Testis (tissue), 3 donors: ENCODE results near the gene ANO7. TPM values are rescaled to one million over a fixed set of nuclear protein-coding genes. Genes with fewer than 3 reads are reported as not detected.

Source experiments
- DNase-seq: peaks from one replicate; pipeline ENCODE4 v3.0.0-alpha.2; 2019
- H3K27ac ChIP-seq, 2 donors: fragments of 200-600 bp; sonication (generic); one replicate each; pipeline ENCODE4 v1.5.1; 2019
- H3K27me3 ChIP-seq: fragments of 200-600 bp; sonication (generic); one replicate; pipeline ENCODE4 v1.5.1; 2019
- H3K36me3 ChIP-seq: fragments of 200-600 bp; sonication (generic); one replicate; pipeline ENCODE4 v1.5.1; 2017; ENCODE audit warnings: low read depth; ENCODE audit errors: missing control alignments
- H3K4me1 ChIP-seq: fragments of 200-600 bp; sonication (generic); one replicate; pipeline ENCODE4 v1.5.1; 2019
- H3K4me3 ChIP-seq, 2 donors: fragments of 200-600 bp; sonication (generic); one replicate each; pipeline ENCODE4 v1.5.1; 2017 to 2019
- H3K9me3 ChIP-seq: fragments of 200-600 bp; sonication (generic); one replicate; pipeline ENCODE4 v1.5.1; 2017
- POLR2A ChIP-seq: fragments of 450-650 bp; IDR thresholded peaks from one replicate; pipeline ENCODE4 v1.6.1; 2017; ENCODE audit warnings: antibody characterized with exemption, mild to moderate bottlenecking, moderate library complexity
- WGBS, 2 donors: methylation state at CpG; one replicate each; pipeline ENCODE4 v1.1.5; 2018; 5-methylcytosine and 5-hydroxymethylcytosine counted together
- intact Hi-C: fragments of 100-400 bp; cut with DNase I; formaldehyde crosslinking; loops from one replicate; pipeline ENCODE4 v1.15.1; 2023; ENCODE audit warnings: low total_unique reads
- polyA plus RNA-seq: library from polyadenylated mRNA; stranded (reverse); fragments of 350-450 nt; fragmentation: Illumina TruSeq; extraction: RNeasy Lipid Tissue Mini Kit (QIAGEN cat#74804); gene quantifications from one replicate; pipeline ENCODE4 v1.2.3, GENCODE V29; 2014; ENCODE audit warnings: low read depth, low replicate concordance; ENCODE audit not compliant: insufficient read depth
- total RNA-seq, 2 donors: library from RNA; depleted of rRNA; stranded (reverse); fragments of >200 nt; gene quantifications; one replicate each; pipeline ENCODE4 v1.2.3, GENCODE V29; 2016
- TF ChIP-seq, protein P1 (sequence below), 3 experiments: fragments of 450-650 bp in 2 of 3; fragments of 200-600 bp in 1 of 3; sonication (generic) in 1 of 3; IDR thresholded peaks; one replicate each; pipeline ENCODE4 v1.5.1; 2016 to 2019; ENCODE audit warnings: antibody characterized with exemption in 3 of 3, mild to moderate bottlenecking in 2 of 3, moderate library complexity in 1 of 3

The ANO7 gene
- total and polyA plus RNA-seq, 3 donors from 2014 or later, result 1.2 to 2.5 (median 1.9) TPM

DNA sequence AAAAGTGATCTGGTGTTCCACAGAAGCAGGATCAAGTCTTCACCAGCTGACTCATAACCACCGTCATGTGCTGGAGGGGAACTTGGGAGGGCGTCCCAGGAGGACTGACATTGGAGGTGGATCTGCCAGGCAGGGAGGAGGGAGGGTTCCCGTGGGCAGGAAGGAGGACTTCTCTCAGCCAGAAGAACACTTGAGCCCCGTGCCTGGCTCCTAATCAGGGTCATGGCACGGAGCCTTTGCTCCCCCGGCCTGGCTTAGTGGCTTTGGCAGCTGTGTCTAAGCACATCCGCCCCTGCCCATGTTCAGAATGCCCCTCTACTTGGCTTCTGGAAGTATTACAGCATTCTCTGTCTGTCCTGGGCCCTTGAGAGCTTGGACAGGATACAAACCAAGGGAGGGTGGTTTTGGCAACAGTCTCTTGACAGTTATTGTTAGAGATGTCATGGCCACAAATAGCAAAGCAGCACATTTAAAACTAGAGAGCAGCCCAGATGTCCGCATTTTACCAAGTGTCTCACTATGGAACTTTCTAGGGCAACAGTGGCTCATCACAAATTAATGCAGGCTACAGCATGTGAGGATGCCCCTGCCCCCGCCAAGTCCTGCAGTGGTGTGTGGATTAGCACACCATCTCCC, 26.7 kb upstream of the ANO7 start:
- H3K27me3 ChIP-seq, result no peaks in the 10 kb centered on the region
- WGBS, 2 donors, result 51 to 52% methylated on average over 5 to 9 of the region's 9 CpGs
- intact Hi-C loops, result no loop called here
- H3K4me1 ChIP-seq, result peaks cover 7% of the 10 kb centered on the region
- TF ChIP-seq POLR2A, result no peak
- no peak overlapping the region for H3K4me3 ChIP-seq
- peak overlapping the region; percentile 2 to 60 for H3K27ac ChIP-seq
- no peaks in the 10 kb centered on the region for H3K36me3 ChIP-seq
- no peaks in the 10 kb centered on the region for H3K9me3 ChIP-seq
- DNase-seq, result peak; percentile 74

DNA sequence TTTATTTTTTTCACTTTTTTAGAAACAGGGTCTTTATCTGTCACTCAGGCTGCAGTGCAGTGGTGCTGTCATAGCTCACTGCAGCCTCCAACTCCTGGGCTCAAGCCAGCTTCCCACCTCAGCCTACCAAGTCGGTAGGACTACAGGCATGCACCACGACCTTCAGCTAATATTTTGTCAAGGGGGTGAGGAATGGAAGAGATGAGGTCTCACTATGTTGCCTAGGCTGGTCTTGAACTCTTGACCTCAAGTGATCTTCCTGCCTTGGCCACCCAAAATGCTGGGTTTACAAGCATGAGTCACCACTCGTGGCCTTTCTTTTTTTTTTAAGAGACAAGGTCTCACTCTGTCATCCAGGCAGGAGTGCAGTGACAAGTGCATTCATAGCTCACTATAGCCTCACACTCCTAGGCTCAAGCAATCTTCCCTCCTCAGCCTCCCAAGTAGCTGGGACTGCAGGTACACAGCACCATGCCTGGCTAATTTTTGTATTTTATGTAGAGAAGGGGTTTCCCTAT, 24.8 kb upstream of the ANO7 start:
- intact Hi-C loops, result no loop called here
- 78 to 86% methylated on average over 3 of the region's 3 CpGs for WGBS, 2 donors
- Histone ChIP-seq H3K27me3 (no peaks in the 10 kb centered on the region), H3K27ac (no peak overlapping the region), H3K9me3 (no peaks in the 10 kb centered on the region), H3K4me3 (no peak overlapping the region), H3K36me3 (no peaks in the 10 kb centered on the region), H3K4me1 (peaks cover 7% of the 10 kb centered on the region)
- TF ChIP-seq, protein P1, sequence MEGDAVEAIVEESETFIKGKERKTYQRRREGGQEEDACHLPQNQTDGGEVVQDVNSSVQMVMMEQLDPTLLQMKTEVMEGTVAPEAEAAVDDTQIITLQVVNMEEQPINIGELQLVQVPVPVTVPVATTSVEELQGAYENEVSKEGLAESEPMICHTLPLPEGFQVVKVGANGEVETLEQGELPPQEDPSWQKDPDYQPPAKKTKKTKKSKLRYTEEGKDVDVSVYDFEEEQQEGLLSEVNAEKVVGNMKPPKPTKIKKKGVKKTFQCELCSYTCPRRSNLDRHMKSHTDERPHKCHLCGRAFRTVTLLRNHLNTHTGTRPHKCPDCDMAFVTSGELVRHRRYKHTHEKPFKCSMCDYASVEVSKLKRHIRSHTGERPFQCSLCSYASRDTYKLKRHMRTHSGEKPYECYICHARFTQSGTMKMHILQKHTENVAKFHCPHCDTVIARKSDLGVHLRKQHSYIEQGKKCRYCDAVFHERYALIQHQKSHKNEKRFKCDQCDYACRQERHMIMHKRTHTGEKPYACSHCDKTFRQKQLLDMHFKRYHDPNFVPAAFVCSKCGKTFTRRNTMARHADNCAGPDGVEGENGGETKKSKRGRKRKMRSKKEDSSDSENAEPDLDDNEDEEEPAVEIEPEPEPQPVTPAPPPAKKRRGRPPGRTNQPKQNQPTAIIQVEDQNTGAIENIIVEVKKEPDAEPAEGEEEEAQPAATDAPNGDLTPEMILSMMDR (IDR thresholded peaks at IDR 0.05), result no peak
- TF ChIP-seq POLR2A, result no peak
- no peak for DNase-seq

DNA sequence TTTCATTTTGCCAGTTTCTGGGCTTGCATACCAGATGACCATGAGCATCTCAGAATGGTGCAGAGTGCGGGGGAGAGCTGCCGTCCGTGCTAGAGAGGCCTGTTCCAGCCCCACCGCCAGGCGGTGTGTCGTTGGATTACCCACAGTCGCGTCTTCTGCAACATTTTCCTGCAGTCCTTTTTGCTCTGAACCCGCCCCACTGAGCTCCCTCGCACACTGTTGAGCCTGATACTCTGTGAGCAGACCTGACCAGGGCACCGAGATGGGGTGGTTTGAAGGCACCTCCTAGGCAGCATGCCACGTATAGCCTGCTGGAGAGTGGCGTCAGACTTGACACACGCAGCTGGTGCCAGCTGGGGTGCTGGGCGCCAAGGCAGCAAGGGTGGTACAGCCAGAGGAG, 20.1 kb upstream of the ANO7 start:
- Histone ChIP-seq H3K27me3 (no peaks in the 10 kb centered on the region), H3K4me1 (no peaks in the 10 kb centered on the region), H3K9me3 (no peaks in the 10 kb centered on the region), H3K4me3 (no peak overlapping the region), H3K36me3 (no peaks in the 10 kb centered on the region), H3K27ac (no peak overlapping the region)
- 94 to 96% methylated on average over 13 to 15 of the region's 15 CpGs for WGBS, 2 donors
- no peak for DNase-seq
- intact Hi-C loops, result loop anchor here (2.0 kb wide), 1 partner anchor 40 kb away; no protein-coding TSS in a partner anchor
- TF ChIP-seq, protein P1 (IDR thresholded peaks at IDR 0.05), result no peak
- no peak for TF ChIP-seq POLR2A

DNA sequence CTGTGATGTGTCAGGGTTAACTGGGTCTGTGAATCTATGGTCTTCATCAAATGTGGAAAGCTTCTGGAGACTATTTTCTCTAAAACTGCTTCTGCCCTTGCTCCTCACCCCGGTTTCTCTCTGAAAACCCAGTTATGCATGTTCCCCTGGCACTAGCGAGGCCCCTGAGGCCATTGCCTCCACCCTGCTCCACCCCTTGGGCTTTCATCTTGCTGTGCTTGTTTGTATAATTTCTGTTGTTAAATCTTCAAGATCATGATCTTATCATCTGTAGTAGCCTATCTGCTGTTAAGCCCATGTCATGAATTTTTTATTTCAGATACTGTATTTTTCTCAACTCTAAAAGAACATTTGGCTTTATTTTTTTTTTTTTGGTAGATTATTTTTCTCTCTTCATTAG, 14.9 kb upstream of the ANO7 start:
- no peak for TF ChIP-seq POLR2A
- TF ChIP-seq, protein P1 (IDR thresholded peaks at IDR 0.05), result no peak
- no peaks in the 10 kb centered on the region for H3K4me1 ChIP-seq
- no peak overlapping the region for H3K4me3 ChIP-seq
- no peak for DNase-seq
- WGBS, 2 donors, result 92 to 100% methylated on average over 2 of the region's 2 CpGs
- H3K36me3 ChIP-seq, result no peaks in the 10 kb centered on the region
- H3K27ac ChIP-seq, result no peak overlapping the region
- no peaks in the 10 kb centered on the region for H3K27me3 ChIP-seq
- intact Hi-C loops, result no loop called here
- H3K9me3 ChIP-seq, result no peaks in the 10 kb centered on the region

DNA sequence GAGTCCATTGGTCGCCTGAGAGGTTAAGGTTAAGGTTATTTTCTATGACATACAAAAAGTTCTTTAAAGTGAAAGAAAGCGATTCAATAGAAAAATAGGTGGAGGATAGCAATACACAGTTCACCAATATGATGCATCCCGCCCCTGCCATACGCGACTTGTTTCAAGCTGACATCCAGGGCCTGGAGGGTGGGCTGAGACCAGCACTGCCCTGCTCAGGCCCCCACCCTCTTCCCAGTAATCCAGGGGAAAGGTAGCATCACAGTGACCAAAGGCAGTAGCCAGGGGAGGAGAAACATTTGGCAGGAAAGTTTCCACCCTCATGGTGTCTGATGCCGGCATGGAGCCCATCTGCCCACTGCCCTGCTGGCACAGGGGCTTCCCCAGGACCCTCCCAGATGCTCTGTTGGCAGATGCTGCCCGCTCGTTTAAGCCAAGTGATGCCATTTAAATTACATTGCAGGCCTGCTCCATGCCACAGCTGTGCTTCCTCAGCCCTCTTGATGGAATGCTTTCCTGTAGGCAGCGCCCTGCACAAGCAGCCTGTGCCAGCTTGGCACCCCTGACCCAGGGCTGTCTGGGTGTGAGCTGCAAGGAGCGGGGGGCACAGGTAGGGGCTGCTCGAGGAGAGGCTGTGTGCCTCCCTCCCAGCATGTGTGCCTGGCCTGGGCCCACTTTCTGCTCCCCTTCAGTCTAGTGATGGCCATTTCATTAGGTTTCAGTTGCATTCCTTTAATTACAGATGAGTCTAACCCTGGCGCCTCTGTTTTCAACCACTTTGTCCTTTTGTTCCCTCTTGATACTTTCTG, 10.7 kb upstream of the ANO7 start:
- DNase-seq, result no peak
- no peak overlapping the region for H3K27ac ChIP-seq
- no peak overlapping the region for H3K4me3 ChIP-seq
- H3K9me3 ChIP-seq, result no peaks in the 10 kb centered on the region
- no peaks in the 10 kb centered on the region for H3K4me1 ChIP-seq
- TF ChIP-seq, protein P1 (IDR thresholded peaks at IDR 0.05), result no peak
- TF ChIP-seq POLR2A, result no peak
- intact Hi-C loops, result no loop called here
- 95 to 97% methylated on average over 11 to 12 of the region's 12 CpGs for WGBS, 2 donors
- no peaks in the 10 kb centered on the region for H3K36me3 ChIP-seq
- no peaks in the 10 kb centered on the region for H3K27me3 ChIP-seq
